Stimulated activated CD8-positive, alpha-beta memory T cell treated with anti-CD3 and anti-CD28 coated beads, Interleukin-2, amount 100 ng/mL, for 1 hour (primary cell): Measurements from ENCODE around the gene SERPINA9.
"Not testable (repeated sequence)": the region's sequence is repeated elsewhere in the genome, so short reads cannot be mapped to it uniquely, and the experiment has no call there.

Source experiments
- DNase-seq, 2 donors: peaks; one replicate each; pipeline ENCODE4 v3.0.0-alpha.2; 2020; ENCODE audit warnings: low read depth in 2 of 2

Gene SERPINA9, protein sequence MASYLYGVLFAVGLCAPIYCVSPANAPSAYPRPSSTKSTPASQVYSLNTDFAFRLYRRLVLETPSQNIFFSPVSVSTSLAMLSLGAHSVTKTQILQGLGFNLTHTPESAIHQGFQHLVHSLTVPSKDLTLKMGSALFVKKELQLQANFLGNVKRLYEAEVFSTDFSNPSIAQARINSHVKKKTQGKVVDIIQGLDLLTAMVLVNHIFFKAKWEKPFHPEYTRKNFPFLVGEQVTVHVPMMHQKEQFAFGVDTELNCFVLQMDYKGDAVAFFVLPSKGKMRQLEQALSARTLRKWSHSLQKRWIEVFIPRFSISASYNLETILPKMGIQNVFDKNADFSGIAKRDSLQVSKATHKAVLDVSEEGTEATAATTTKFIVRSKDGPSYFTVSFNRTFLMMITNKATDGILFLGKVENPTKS

DNA sequence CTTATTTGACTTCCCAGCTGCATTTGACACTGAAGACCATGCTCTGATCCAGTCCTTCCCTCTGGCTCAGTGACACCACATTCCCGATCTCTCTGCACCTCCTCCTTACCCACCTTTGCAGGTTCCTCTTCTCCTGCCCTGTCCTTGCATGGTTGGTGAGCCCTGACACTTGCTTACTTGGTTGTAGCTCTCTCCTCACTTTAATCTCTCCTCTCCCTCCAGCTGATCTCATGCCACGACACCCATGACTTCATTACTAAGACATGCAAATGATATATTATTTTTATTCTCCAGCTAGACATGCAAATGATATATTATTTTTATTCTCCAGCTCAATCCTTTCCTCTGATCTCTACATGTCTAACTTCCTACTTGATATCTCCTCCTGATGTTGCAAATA, at the start of gene SERPINA9:
Gene SERPINA9 (minus strand): TSS at position 175 of the 400 bp plus-strand sequence. CDS start 6,357 bp downstream, outside the sequence.
- DNase-seq: no peak

DNA sequence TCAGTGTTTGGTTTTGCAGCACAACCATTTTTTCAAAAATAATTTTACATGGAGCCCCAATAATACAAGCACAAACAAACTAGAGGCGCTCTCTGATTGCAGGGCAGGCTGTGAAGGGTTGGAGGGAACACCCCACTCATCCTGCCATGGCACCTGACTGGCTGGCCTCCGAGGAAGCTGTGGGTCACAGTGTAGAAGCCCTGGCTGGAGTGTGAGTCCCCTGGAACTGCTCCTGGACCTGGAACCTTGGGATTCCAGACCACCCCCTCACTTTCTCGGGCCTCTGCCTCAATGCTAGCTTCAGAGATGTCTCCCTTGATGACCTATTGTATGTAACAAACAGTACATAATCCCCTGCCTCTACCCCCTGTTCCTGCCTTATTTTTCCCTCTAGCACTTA, 48.1 kb upstream of the SERPINA9 start:
- DNase-seq: no peak

- DNase-seq: no peak
Measured at GRCh38 chr14:94523265-94523664, 47.3 kb upstream of the SERPINA9 start.

DNA sequence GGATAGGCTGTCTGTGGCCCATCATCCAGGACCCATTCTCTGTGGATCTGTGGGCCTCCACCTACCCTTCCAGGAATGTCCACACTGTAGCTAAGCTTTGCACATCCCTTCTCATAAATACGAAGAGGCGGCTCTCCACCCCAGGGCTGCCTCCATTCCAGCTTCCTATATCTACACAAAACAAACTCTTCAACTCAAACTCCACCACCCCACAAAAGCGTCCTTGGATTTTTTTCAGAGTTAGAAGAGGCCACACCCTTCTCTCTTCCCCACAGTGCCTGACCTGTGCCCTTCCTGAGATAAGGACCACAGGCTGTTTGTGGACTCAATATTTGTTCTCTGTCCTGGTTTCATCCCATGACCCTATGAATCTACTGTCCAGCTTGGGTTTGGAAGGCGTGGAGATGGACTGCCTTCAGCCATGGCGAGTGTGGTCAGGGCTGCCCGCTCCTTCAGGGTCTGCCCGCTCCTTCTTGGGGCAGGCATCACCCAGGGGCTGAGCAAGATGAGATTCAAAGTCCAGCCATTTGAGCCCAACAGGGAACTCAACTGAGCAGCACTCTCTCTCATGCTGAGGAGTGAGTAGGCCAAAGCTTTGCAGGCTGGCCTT, 46.2 kb upstream of the SERPINA9 start:
- no peak for DNase-seq

GRCh38 chr14:94521375-94522114, 45.5 kb upstream of the SERPINA9 start:
- no peak for DNase-seq

DNA sequence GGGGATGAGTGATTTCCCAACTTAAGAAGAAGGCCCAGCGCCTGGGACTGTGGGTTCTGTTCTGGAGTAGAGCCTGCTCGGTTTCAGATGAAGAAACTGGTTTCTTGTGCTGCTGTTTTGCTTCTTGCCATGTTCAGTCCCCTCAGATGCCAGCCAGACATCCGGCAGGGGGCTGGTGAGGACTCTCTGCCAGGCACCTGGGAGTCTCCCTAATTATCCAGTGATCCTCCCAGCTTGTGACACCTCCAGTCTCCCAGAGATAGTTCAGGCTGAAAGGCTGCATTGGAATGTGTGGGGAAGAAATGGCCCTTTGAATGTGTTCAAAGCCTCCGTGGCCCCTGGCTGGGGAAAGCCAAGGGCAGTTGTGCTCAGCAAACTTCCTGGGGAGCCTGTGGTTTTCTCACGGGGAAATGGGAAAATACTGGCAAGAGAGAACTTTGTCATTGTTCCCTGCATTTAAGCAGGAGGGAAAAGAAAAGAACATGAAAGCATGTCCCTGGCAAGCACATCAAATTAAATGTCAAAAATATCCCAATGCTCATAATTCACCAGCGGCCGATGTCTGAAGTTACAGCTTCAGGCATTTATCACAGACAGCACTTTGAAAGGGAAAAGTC, 41.8 kb upstream of the SERPINA9 start:
- DNase-seq: no peak

DNA sequence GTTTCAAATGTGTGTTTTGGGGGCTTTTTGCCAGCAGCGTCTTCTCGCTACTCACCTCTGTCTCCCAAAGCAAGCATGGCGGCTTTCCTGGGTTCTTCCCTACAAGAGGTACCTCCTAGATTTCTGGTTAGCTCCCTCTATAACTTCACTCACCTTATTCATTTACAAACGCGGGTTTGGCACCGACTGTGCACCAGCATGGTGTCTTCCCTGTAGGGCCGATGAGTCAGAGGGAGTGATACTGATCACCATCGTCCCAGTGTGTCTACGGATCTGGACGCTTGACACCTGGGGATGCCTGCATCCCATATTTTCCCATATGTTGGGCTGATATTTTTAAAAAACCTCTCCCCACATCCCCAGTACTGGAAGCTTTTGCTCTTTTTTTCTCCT, 41.2 kb upstream of the SERPINA9 start:
- DNase-seq: no peak

- DNase-seq: no peak
Measured at GRCh38 chr14:94515856-94516255, 39.9 kb upstream of the SERPINA9 start.

DNA sequence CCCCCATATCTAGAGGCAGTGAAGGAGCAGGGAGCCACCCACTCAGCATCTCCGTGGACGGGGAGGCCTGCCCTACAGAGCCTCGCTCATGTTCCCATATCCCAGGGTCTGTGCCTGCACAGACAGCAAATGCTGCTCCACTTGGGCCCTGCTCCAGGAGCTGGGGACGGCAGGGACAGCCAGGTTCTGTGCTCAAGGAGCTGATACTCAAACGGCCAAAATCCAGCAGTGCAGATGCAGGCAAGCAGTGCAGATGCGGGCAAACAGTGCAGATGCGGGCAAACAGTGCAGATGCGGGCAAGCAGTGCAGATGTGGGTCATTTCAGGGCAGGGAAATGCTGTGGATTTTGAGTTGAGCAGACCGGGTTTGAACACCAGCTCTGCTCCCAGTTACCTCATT, 39.4 kb upstream of the SERPINA9 start:
- DNase-seq: no peak

DNA sequence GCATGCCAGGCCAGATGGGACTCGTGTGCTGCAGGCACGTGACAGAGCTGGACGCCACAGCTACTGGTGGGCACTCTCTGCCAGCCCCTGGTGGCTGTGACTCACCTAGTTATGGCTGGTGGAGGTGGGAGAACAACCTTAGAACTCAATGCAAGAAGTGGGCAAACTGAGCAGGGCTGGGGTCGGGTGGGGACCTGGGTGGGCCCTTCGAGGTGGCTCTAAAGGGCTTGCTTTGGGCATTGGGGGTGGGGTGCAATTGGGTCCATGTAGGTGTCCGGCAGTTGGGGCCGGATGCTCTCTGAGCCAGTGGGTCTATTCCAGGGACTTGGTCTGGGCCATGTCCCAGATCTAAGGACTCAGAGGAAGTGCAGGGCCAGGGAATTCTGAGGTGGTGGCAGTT, 38.4 kb upstream of the SERPINA9 start:
- no peak for DNase-seq

GRCh38 chr14:94510481-94510880, 34.5 kb upstream of the SERPINA9 start:
- not testable (repeated sequence) for DNase-seq

DNA sequence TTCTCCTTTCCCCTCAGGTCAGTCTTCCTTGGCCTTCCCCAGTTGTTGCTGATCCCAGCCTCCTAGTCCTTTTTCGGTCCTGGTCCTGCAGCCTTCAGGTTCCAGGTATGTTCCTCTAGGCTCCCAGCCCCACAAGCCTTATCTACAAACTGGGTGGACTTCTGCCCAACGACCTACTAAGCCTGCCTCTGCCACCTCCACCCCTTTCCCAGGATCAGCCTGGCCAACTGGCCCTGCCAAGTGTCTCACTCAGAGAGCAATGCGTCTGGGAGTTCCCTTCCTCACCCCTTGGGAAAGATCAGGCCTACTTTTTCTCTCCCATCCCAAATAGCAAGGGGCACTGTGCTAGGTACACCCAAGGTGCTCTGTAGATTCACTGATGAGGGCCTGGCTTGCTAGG, 33.4 kb upstream of the SERPINA9 start, which contains the start of gene SERPINA12:
Gene SERPINA12 (minus strand): TSS at position 114 of the 400 bp plus-strand sequence. CDS start 11,072 bp downstream, outside the sequence.
- DNase-seq: no peak

DNA sequence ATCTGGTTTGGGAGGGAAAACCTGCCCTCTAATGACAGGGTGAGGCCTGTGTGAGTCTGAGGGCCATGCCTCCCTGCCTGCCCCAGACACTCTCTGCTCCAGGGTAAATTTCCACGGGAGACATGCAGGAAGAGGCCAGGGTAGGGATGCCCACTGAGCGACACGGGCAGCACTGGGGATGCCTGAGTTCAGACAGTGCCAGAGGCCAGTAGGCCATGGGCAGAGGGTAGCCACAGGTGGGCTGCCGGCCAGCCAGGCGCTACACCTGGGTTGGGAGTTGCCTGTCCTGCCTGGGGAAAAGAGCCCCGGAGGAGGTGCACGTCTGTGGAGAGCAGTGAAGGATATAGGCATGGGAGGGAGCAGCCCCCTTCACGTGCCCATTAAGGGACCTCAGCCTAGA, 29.6 kb upstream of the SERPINA9 start:
- no peak for DNase-seq

DNA sequence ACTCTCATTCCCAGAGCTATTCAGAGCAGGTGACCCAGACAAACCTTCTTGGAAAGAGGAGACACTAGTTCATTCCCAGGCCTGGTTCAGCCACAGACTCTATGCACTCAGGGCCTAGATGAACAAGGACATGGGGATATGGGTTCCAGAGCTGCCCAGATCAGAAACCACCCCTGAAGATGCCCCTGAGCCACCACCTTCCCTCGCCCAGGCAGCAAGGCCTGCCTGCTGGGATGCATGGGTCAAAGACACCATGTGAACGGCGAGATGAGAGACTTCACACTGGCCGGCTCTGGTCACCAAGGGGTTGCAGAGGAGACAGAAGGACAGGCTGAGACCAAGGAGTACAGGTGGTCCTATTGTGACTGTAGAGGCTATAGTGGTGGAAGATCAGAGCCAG, 29.2 kb upstream of the SERPINA9 start:
- no peak for DNase-seq

- no peak for DNase-seq
Measured at GRCh38 chr14:94501588-94502516, 25.9 kb upstream of the SERPINA9 start.

- DNase-seq: no peak
Measured at GRCh38 chr14:94500264-94500663, 24.3 kb upstream of the SERPINA9 start.

DNA sequence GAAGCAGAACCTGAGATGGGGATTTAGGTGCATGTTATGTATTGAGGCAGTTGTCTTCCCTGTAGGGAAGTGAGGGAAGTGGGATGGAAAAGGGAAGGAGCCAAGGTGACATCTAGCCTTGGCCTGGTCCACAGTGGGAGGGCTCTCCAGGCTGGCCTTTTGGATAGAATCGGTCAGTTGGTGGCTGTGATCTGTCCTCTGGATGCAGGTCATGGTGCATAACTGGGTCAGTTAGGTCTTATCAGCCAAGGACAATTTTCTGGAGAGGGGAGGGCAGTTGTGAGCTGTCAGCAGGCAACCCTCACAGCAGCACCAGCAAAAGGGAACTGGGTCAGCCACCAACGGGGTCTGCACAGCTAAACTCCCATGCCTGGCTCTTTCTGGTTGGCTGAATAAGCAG, 23.7 kb upstream of the SERPINA9 start:
- DNase-seq: no peak

- DNase-seq: no peak
Measured at GRCh38 chr14:94498215-94498614, 22.2 kb upstream of the SERPINA9 start.

GRCh38 chr14:94494085-94494484, 18.1 kb upstream of the SERPINA9 start:
- no peak for DNase-seq

GRCh38 chr14:94491511-94491910, 15.5 kb upstream of the SERPINA9 start:
- no peak for DNase-seq

- DNase-seq: no peak
Measured at GRCh38 chr14:94489336-94489735, 13.3 kb upstream of the SERPINA9 start.
